Measurements from ENCODE around the gene PAFAH1B2. TPM values are rescaled to one million over a fixed set of nuclear protein-coding genes. Genes with fewer than 3 reads are reported as not detected.
A peak's percentile ranks its signal among the peaks of the same experiment; 100 is the strongest.

PAFAH1B2 gene
- total RNA-seq, 4 donors from 2014 or later: 33.2 to 64.0 (median 48.5) TPM

GRCh38 chr11:117097014-117097388 lies 47.1 kb upstream of the PAFAH1B2 start:
- no peak for DNase-seq
- Histone ChIP-seq H3K36me3 (no peaks in the 10 kb centered on the region), H3K9me3 (no peaks in the 10 kb centered on the region), H3K27ac (peak overlapping the region; percentile 92 to 99 (median 98)), H3K4me1 (peaks cover 4 to 71% (median 44%) of the 10 kb centered on the region in 3 donors), H3K27me3 (no peaks in the 10 kb centered on the region), H3K4me3 (peak overlapping the region; percentile 69 to 95 (median 88))
- TF ChIP-seq POLR2A (IDR thresholded peaks at IDR 0.05) (no peak), CTCF (IDR thresholded peaks at IDR 0.05) (no peak)
- WGBS, 2 donors: 39 to 44% methylated on average over 6 of the region's 6 CpGs
- intact Hi-C loops (cut with DNase I): no loop called here

- TF ChIP-seq POLR2A (IDR thresholded peaks at IDR 0.05) (no peak), CTCF (IDR thresholded peaks at IDR 0.05) (no peak)
- no peaks in the 10 kb centered on the region for H3K36me3 ChIP-seq
- WGBS, 2 donors: 2% methylated on average over 14 to 15 of the region's 65 CpGs
- H3K4me1 ChIP-seq: peaks cover 4 to 65% (median 39%) of the 10 kb centered on the region in 3 donors
- H3K9me3 ChIP-seq: no peaks in the 10 kb centered on the region
- H3K27me3 ChIP-seq: no peaks in the 10 kb centered on the region
- intact Hi-C loops (cut with DNase I): no loop called here
- H3K4me3 ChIP-seq: peak overlapping the region; percentile 69 to 95 (median 88)
- no peak for DNase-seq
- H3K27ac ChIP-seq: peak overlapping the region; percentile 92 to 99 (median 98)
Measured at GRCh38 chr11:117097389-117098268, 46.5 kb upstream of the PAFAH1B2 start.

- 4 to 6% methylated on average over 7 to 17 of the region's 78 CpGs for WGBS, 2 donors
- TF ChIP-seq POLR2A (IDR thresholded peaks at IDR 0.05) (peak in 2 of 4 donors; percentile 44 to 56), CTCF (IDR thresholded peaks at IDR 0.05) (peak in 4 of 6 experiments; percentile 36 to 48 (median 42))
- Histone ChIP-seq H3K27me3 (no peaks in the 10 kb centered on the region), H3K9me3 (no peaks in the 10 kb centered on the region), H3K4me1 (peaks cover 4 to 56% (median 30%) of the 10 kb centered on the region in 3 donors), H3K27ac (peak within 1 kb of the TSS; percentile 93 to 99 (median 98)), H3K36me3 (no peaks in the 10 kb centered on the region), H3K4me3 (peak within 1 kb of the TSS; percentile 69 to 95 (median 88))
- peak; percentile 72 for DNase-seq
- intact Hi-C loops (cut with DNase I): no loop called here
Measured at GRCh38 chr11:117098269-117099232, 45.5 kb upstream of the PAFAH1B2 start, which contains the start of gene SIK3. Gene SIK3 (minus strand): TSS chr11:117098428. CDS start chr11:117098415, 13 bp downstream.

GRCh38 chr11:117099696-117100095 lies 44.4 kb upstream of the PAFAH1B2 start:
- no peaks in the 10 kb centered on the region for H3K36me3 ChIP-seq
- peaks cover 4 to 44% (median 23%) of the 10 kb centered on the region in 3 donors for H3K4me1 ChIP-seq
- WGBS, 2 donors: 79 to 80% methylated on average over 1 to 2 of the region's 2 CpGs
- no peak overlapping the region for H3K4me3 ChIP-seq
- no peak for DNase-seq
- no peaks in the 10 kb centered on the region for H3K27me3 ChIP-seq
- H3K9me3 ChIP-seq: no peaks in the 10 kb centered on the region
- TF ChIP-seq CTCF (IDR thresholded peaks at IDR 0.05) (no peak), POLR2A (IDR thresholded peaks at IDR 0.05) (no peak)
- peak overlapping the region; percentile 93 to 99 (median 98) for H3K27ac ChIP-seq
- intact Hi-C loops (cut with DNase I): no loop called here

All from esophagus squamous epithelium (tissue), 5 donors.